ENCODE measurements around the gene ABHD8. TPM values are rescaled to one million over a fixed set of nuclear protein-coding genes. Genes with fewer than 3 reads are reported as not detected.

Gene ABHD8
- total RNA-seq, 3 donors from 2014 or later (not counting 1 experiment from before 2014, with no cell fraction given), result 7.5 to 10.0 (median 9.7) TPM

- no peak overlapping the region for H3K4me3 Mint-ChIP-seq
- H3K27me3 Mint-ChIP-seq (ENCODE audit: low read depth in 2 of 2), result peaks cover 0 to 3% of the 10 kb centered on the region in 2 donors
- H3K4me3 ChIP-seq (ENCODE audit: low read length), result no peak overlapping the region
- peaks cover 3% of the 10 kb centered on the region for H3K4me1 ChIP-seq (ENCODE audit: control insufficient read depth, insufficient read depth, low read length)
- no peak for ATAC-seq
- no peak overlapping the region for H3K27ac Mint-ChIP-seq
- no peaks in the 10 kb centered on the region for H3K36me3 Mint-ChIP-seq
- H3K4me1 Mint-ChIP-seq, result peaks cover 6% of the 10 kb centered on the region in 2 donors
- no peaks in the 10 kb centered on the region for H3K9me3 Mint-ChIP-seq
- 80% methylated on average over 3 of the region's 3 CpGs for WGBS (ENCODE audit: insufficient coverage)
- no peak for TF ChIP-seq CTCF (IDR thresholded peaks at IDR 0.05)
- H3K9me3 ChIP-seq (ENCODE audit: control insufficient read depth, insufficient read depth, low read length), result no peaks in the 10 kb centered on the region
- no peak overlapping the region for H3K27ac ChIP-seq (ENCODE audit: low read length)
- DNase-seq, result no peak
- intact Hi-C loops (cut with micrococcal nuclease), result no loop called here
- no peaks in the 10 kb centered on the region for H3K27me3 ChIP-seq (ENCODE audit: control insufficient read depth, insufficient read depth, low read length)
- no peaks in the 10 kb centered on the region for H3K36me3 ChIP-seq (ENCODE audit: control insufficient read depth, insufficient read depth, low read length)
These were observed 47.1 kb downstream of the ABHD8 start for GRCh38 chr19:17256130-17256529.

- WGBS (ENCODE audit: insufficient coverage), result 91% methylated on average over 18 of the region's 18 CpGs
- Mint-ChIP-seq H3K27ac (no peak overlapping the region), H3K4me3 (no peak overlapping the region), H3K4me1 (no peaks in the 10 kb centered on the region), H3K9me3 (no peaks in the 10 kb centered on the region), H3K27me3 (ENCODE audit: low read depth in 2 of 2) (no peaks in the 10 kb centered on the region), H3K36me3 (no peaks in the 10 kb centered on the region)
- H3K4me3 ChIP-seq (ENCODE audit: low read length), result no peak overlapping the region
- no peak for TF ChIP-seq CTCF (IDR thresholded peaks at IDR 0.05)
- intact Hi-C loops (cut with micrococcal nuclease), result no loop called here
- H3K27ac ChIP-seq (ENCODE audit: low read length), result no peak overlapping the region
- H3K9me3 ChIP-seq (ENCODE audit: control insufficient read depth, insufficient read depth, low read length), result no peaks in the 10 kb centered on the region
- no peak for ATAC-seq
- no peaks in the 10 kb centered on the region for H3K27me3 ChIP-seq (ENCODE audit: control insufficient read depth, insufficient read depth, low read length)
- no peak for DNase-seq
- no peaks in the 10 kb centered on the region for H3K4me1 ChIP-seq (ENCODE audit: control insufficient read depth, insufficient read depth, low read length)
- H3K36me3 ChIP-seq (ENCODE audit: control insufficient read depth, insufficient read depth, low read length), result no peaks in the 10 kb centered on the region
These were observed 48.0 kb downstream of the ABHD8 start for GRCh38 chr19:17255150-17255621.

- no peaks in the 10 kb centered on the region for H3K9me3 Mint-ChIP-seq
These were observed 48.6 kb downstream of the ABHD8 start for GRCh38 chr19:17254636-17255035.

More at GRCh38 chr19:17254636-17255035, 48.6 kb downstream of the ABHD8 start:
- Mint-ChIP-seq H3K4me1 (no peaks in the 10 kb centered on the region), H3K4me3 (no peak overlapping the region), H3K36me3 (no peaks in the 10 kb centered on the region), H3K27ac (no peak overlapping the region), H3K27me3 (ENCODE audit: low read depth in 2 of 2) (no peaks in the 10 kb centered on the region)
- Histone ChIP-seq H3K27me3 (ENCODE audit: control insufficient read depth, insufficient read depth, low read length) (no peaks in the 10 kb centered on the region), H3K36me3 (ENCODE audit: control insufficient read depth, insufficient read depth, low read length) (no peaks in the 10 kb centered on the region), H3K9me3 (ENCODE audit: control insufficient read depth, insufficient read depth, low read length) (no peaks in the 10 kb centered on the region), H3K27ac (ENCODE audit: low read length) (no peak overlapping the region), H3K4me3 (ENCODE audit: low read length) (no peak overlapping the region), H3K4me1 (ENCODE audit: control insufficient read depth, insufficient read depth, low read length) (no peaks in the 10 kb centered on the region)
- no peak for TF ChIP-seq CTCF (IDR thresholded peaks at IDR 0.05)
- DNase-seq, result no peak
- ATAC-seq, result no peak
- intact Hi-C loops (cut with micrococcal nuclease), result no loop called here
- 84% methylated on average over 10 of the region's 10 CpGs for WGBS (ENCODE audit: insufficient coverage)
